CD14-positive monocyte (primary cell): ENCODE results near the gene PRORP. TPM values are rescaled to one million over a fixed set of nuclear protein-coding genes. Genes with fewer than 3 reads are reported as not detected.

Experiments
- DNase-seq, 3 donors: peaks; one replicate each; pipeline ENCODE4 v3.0.0-alpha.2; 2011 to 2022
- H2AFZ ChIP-seq: 2 replicates; pipeline ENCODE4 v1.6.0; 2012; ENCODE audit warnings: mild to moderate bottlenecking, low read depth, low read length, inconsistent platforms; ENCODE audit not compliant: insufficient read depth, poor library complexity, severe bottlenecking
- H3K27ac ChIP-seq, 2 donors: 1 replicate in 1 of 2; 2 replicates in 1 of 2; pipeline ENCODE4 v1.5.1; 2012 to 2013; ENCODE audit warnings: low read length in 2 of 2, control low read depth in 1 of 2, inconsistent platforms in 1 of 2, low read depth in 1 of 2, mild to moderate bottlenecking in 1 of 2
- H3K27me3 ChIP-seq, 2 donors: one replicate each; pipeline versions ENCODE4 v1.6.0 to v1.6.1; 2011 to 2013; ENCODE audit warnings: low read length in 2 of 2; ENCODE audit not compliant: control insufficient read depth in 2 of 2, insufficient read depth in 2 of 2
- H3K36me3 ChIP-seq, 2 donors: replicated peaks in 1 of 2; 1 replicate in 1 of 2; 2 replicates in 1 of 2; pipeline versions ENCODE4 v1.5.1 to v1.6.1; 2012 to 2013; ENCODE audit warnings: low read length in 2 of 2, control low read depth in 1 of 2, inconsistent platforms in 1 of 2, mild to moderate bottlenecking in 1 of 2; ENCODE audit not compliant: insufficient read depth in 2 of 2, control insufficient read depth in 1 of 2
- H3K4me1 ChIP-seq, 2 donors: 1 replicate in 1 of 2; 2 replicates in 1 of 2; pipeline versions ENCODE4 v1.5.1 to v1.6.1; 2012 to 2013; ENCODE audit warnings: low read length in 2 of 2, control low read depth in 1 of 2, inconsistent platforms in 1 of 2, mild to moderate bottlenecking in 1 of 2, moderate library complexity in 1 of 2; ENCODE audit not compliant: insufficient read depth in 2 of 2, control insufficient read depth in 1 of 2
- H3K4me2 ChIP-seq: replicated peaks from 2 replicates; pipeline ENCODE3; 2012; ENCODE audit warnings: low read length, moderate library complexity, mild to moderate bottlenecking; ENCODE audit not compliant: poor library complexity, severe bottlenecking; ENCODE audit errors: extremely low read depth
- H3K4me3 ChIP-seq, 3 experiments: fragments of 200-600 bp in 1 of 3; sonication (generic) in 1 of 3; replicated peaks in 1 of 3; 1 replicate in 2 of 3; 2 replicates in 1 of 3; pipeline ENCODE4 v1.5.1; 2011 to 2013; ENCODE audit warnings: low read length in 3 of 3, mild to moderate bottlenecking in 3 of 3, control low read depth in 2 of 3, low read depth in 2 of 3, inconsistent platforms in 1 of 3, moderate library complexity in 1 of 3
- H3K79me2 ChIP-seq: 2 replicates; pipeline ENCODE4 v1.6.0; 2012; ENCODE audit warnings: mild to moderate bottlenecking, control low read depth, inconsistent platforms, low read length, moderate library complexity; ENCODE audit not compliant: insufficient read depth
- H3K9ac ChIP-seq: 2 replicates; pipeline ENCODE4 v1.6.0; 2017; ENCODE audit warnings: low read length, mild to moderate bottlenecking; ENCODE audit not compliant: insufficient read depth, poor library complexity, severe bottlenecking
- H3K9me3 ChIP-seq, 2 donors: replicated peaks in 1 of 2; 1 replicate in 1 of 2; 2 replicates in 1 of 2; pipeline versions ENCODE4 v1.5.1 to v1.6.1; 2012 to 2013; ENCODE audit warnings: low read length in 2 of 2, control low read depth in 1 of 2; ENCODE audit not compliant: control insufficient read depth in 1 of 2, insufficient read depth in 1 of 2
- H4K20me1 ChIP-seq: 2 replicates; pipeline ENCODE4 v1.6.0; 2012; ENCODE audit warnings: mild to moderate bottlenecking, low read length, control low read depth, moderate library complexity; ENCODE audit not compliant: insufficient read depth
- H3K27ac Mint-ChIP-seq, 7 donors: one replicate each; pipeline ENCODE4 v1.8.0; 2020; ENCODE audit warnings: mild to moderate bottlenecking in 7 of 7, mixed read lengths in 7 of 7, moderate library complexity in 6 of 7, inconsistent platforms in 2 of 7
- H3K27me3 Mint-ChIP-seq, 3 donors: one replicate each; pipeline ENCODE4 v1.8.0; 2021 to 2022; ENCODE audit warnings: low read depth in 3 of 3, mild to moderate bottlenecking in 3 of 3, mixed read lengths in 3 of 3, moderate library complexity in 3 of 3, inconsistent platforms in 1 of 3
- H3K36me3 Mint-ChIP-seq, 2 donors: one replicate each; pipeline ENCODE4 v1.8.0; 2020; ENCODE audit warnings: mixed read lengths in 2 of 2, inconsistent platforms in 1 of 2, mild to moderate bottlenecking in 1 of 2
- H3K4me1 Mint-ChIP-seq: one replicate; pipeline ENCODE4 v1.8.0; 2020; ENCODE audit warnings: mild to moderate bottlenecking, mixed read lengths
- H3K4me3 Mint-ChIP-seq, 2 donors: one replicate each; pipeline ENCODE4 v1.8.0; 2020; ENCODE audit warnings: mild to moderate bottlenecking in 2 of 2, mixed read lengths in 2 of 2, moderate library complexity in 1 of 2
- H3K9me3 Mint-ChIP-seq, 7 donors: one replicate each; pipeline ENCODE4 v1.8.0; 2020 to 2022; ENCODE audit warnings: mixed read lengths in 7 of 7, mild to moderate bottlenecking in 6 of 7, moderate library complexity in 6 of 7, inconsistent platforms in 2 of 7
- CTCF ChIP-seq: fragments of 200-600 bp; IDR thresholded peaks from one replicate; pipeline ENCODE4 v1.8.0; 2022; ENCODE audit warnings: antibody characterized with exemption, mild to moderate bottlenecking
- WGBS: methylation state at CpG from one replicate; pipeline ENCODE4 v1.1.5; 2013; ENCODE audit warnings: missing lambda C conversion rate; ENCODE audit not compliant: insufficient coverage; 5-methylcytosine and 5-hydroxymethylcytosine counted together
- intact Hi-C, 2 donors: fragments of 100-400 bp; cut with micrococcal nuclease; formaldehyde crosslinking; loops; one replicate each; pipeline versions ENCODE4 v1.15.0 to v1.15.1; 2023
- polyA plus RNA-seq, 3 donors: library from polyadenylated mRNA; depleted of rRNA in 1 of 3; unstranded in 2 of 3; stranded (reverse) in 1 of 3; fragments of 300-500 nt in 2 of 3; fragments of >200 nt in 1 of 3; fragmentation: Illumina TruSeq in 2 of 3; gene quantifications; 1 replicate in 2 of 3; 2 replicates in 1 of 3; pipeline ENCODE4 v1.2.3, GENCODE V29; 2012 to 2021

PRORP gene
- polyA plus RNA-seq, 3 donors, result 10.7 to 22.2 (median 17.9) TPM

- no peaks in the 10 kb centered on the region for H4K20me1 ChIP-seq
- no peak for DNase-seq
- Mint-ChIP-seq H3K4me3 (no peak overlapping the region), H3K9me3 (peaks cover 2 to 12% (median 4%) of the 10 kb centered on the region in 7 donors), H3K4me1 (peaks cover 40% of the 10 kb centered on the region), H3K27me3 (no peaks in the 10 kb centered on the region), H3K36me3 (peaks cover 41 to 70% of the 10 kb centered on the region in 2 donors), H3K27ac (peak overlapping the region in 5 of 7 donors; percentile 34 to 70 (median 63))
- H3K9me3 ChIP-seq, result peaks cover 0 to 6% of the 10 kb centered on the region in 2 donors
- no peak for TF ChIP-seq CTCF
- H3K4me2 ChIP-seq, result no peak overlapping the region
- H3K79me2 ChIP-seq, result peaks cover 27% of the 10 kb centered on the region
- no peak overlapping the region for H3K4me3 ChIP-seq
- intact Hi-C loops, result no loop called here
- no peaks in the 10 kb centered on the region for H3K27me3 ChIP-seq
- no peak overlapping the region for H3K9ac ChIP-seq
- peaks cover 9 to 41% of the 10 kb centered on the region in 2 donors for H3K36me3 ChIP-seq
- peaks cover 7 to 39% of the 10 kb centered on the region in 2 donors for H3K4me1 ChIP-seq
- peak overlapping the region in 1 of 2 donors; percentile 58 for H3K27ac ChIP-seq
- 75% methylated on average over 5 of the region's 6 CpGs for WGBS
- H2AFZ ChIP-seq, result no peak overlapping the region
Measured at GRCh38 chr14:35133542-35134328, 11.4 kb downstream of the PRORP start.

- H3K9me3 Mint-ChIP-seq, result peaks cover 2 to 12% (median 4%) of the 10 kb centered on the region in 7 donors
- H3K9me3 ChIP-seq, result peaks cover 0 to 6% of the 10 kb centered on the region in 2 donors
- no peak overlapping the region for H2AFZ ChIP-seq
- no peaks in the 10 kb centered on the region for H3K27me3 Mint-ChIP-seq
- H3K4me3 Mint-ChIP-seq, result no peak overlapping the region
- H3K4me2 ChIP-seq, result no peak overlapping the region
- intact Hi-C loops, result no loop called here
- H3K27ac Mint-ChIP-seq, result peak overlapping the region in 5 of 7 donors; percentile 12 to 70 (median 59)
- H3K9ac ChIP-seq, result no peak overlapping the region
- H3K27ac ChIP-seq, result peak overlapping the region in 1 of 2 donors; percentile 58
- 43% methylated on average over 1 of the region's 4 CpGs for WGBS
- H3K4me1 Mint-ChIP-seq, result peaks cover 40% of the 10 kb centered on the region
- H3K4me3 ChIP-seq, result no peak overlapping the region
- no peak for DNase-seq
- H3K36me3 ChIP-seq, result peaks cover 9 to 45% of the 10 kb centered on the region in 2 donors
- H4K20me1 ChIP-seq, result no peaks in the 10 kb centered on the region
- H3K4me1 ChIP-seq, result peaks cover 7 to 39% of the 10 kb centered on the region in 2 donors
- no peak for TF ChIP-seq CTCF
- H3K79me2 ChIP-seq, result peaks cover 24% of the 10 kb centered on the region
- H3K36me3 Mint-ChIP-seq, result peaks cover 41 to 71% of the 10 kb centered on the region in 2 donors
- H3K27me3 ChIP-seq, result no peaks in the 10 kb centered on the region
Measured at GRCh38 chr14:35134329-35135123, 12.2 kb downstream of the PRORP start.
